PC-3 (cell line): ENCODE measurements around the gene RPS18.

Experiments used
- EZH2 ChIP-seq: fragments of 300-600 bp; sonication (generic); IDR thresholded peaks from one replicate; pipeline ENCODE4 v1.6.1; 2017; ENCODE audit warnings: antibody characterized with exemption, mild to moderate bottlenecking, low read length; ENCODE audit not compliant: unreplicated experiment
- TF ChIP-seq, protein P1 (sequence below): fragments of 300-600 bp; sonication (generic); conservative IDR thresholded peaks from 2 replicates; pipeline ENCODE4 v1.5.1; 2017; ENCODE audit warnings: antibody characterized with exemption, low read depth, mild to moderate bottlenecking, low read length

DNA sequence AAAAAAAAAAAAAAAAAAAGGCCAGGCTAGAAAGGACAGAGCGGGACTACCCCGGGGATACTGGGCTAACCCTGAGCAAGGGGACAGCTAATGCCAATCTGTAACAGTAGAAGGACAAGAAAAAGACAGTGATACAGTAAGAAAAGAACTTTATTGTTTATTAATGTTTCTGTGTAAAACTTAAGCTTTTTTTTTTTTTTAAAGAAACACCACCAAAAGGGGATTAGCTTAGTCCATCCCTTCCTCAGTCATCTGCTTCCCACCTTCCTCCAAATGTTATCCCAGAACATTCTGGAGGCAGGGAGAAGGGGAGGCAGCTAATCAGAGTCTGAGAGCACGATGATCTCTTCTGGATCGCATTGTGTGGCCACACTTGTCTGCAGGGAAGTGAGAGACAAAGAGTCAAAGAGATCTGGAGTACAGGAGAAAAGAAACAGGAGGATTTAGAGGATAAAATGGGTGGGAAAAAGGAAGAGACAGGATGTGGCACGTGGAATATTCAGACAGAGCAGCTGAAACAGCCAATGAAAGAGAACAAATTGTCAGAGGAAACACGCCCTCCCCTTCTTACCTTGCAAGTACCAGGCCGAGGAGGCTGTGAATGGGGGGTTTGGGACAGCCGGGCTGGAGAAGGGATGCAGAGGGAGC lies 46.7 kb downstream of the RPS18 start:
- TF ChIP-seq, protein P1, sequence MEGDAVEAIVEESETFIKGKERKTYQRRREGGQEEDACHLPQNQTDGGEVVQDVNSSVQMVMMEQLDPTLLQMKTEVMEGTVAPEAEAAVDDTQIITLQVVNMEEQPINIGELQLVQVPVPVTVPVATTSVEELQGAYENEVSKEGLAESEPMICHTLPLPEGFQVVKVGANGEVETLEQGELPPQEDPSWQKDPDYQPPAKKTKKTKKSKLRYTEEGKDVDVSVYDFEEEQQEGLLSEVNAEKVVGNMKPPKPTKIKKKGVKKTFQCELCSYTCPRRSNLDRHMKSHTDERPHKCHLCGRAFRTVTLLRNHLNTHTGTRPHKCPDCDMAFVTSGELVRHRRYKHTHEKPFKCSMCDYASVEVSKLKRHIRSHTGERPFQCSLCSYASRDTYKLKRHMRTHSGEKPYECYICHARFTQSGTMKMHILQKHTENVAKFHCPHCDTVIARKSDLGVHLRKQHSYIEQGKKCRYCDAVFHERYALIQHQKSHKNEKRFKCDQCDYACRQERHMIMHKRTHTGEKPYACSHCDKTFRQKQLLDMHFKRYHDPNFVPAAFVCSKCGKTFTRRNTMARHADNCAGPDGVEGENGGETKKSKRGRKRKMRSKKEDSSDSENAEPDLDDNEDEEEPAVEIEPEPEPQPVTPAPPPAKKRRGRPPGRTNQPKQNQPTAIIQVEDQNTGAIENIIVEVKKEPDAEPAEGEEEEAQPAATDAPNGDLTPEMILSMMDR: no peak
- no peak for TF ChIP-seq EZH2
